ENCODE results near the gene CDC25B. TPM values are rescaled to one million over a fixed set of nuclear protein-coding genes. Genes with fewer than 3 reads are reported as not detected.

The CDC25B gene
- total and polyA plus RNA-seq, 2 of the 13 experiments (the other 11 are each of a cell fraction or from before 2014, with no cell fraction given) = 14.5 to 19.4 TPM

GRCh38 chr20:3768342-3769130 is 27.6 kb upstream of the CDC25B start (continued):
- TF ChIP-seq STAT6 (CRISPR knock-in tag; IDR thresholded peaks at IDR 0.05; ENCODE audit: borderline replicate concordance) (peak; percentile 49; the same call in 1 of the 2 replicates), NR2F6 (IDR thresholded peaks at IDR 0.05) (no peak), NR2F6 (CRISPR knock-in tag; IDR thresholded peaks at IDR 0.05) (peak; percentile 44; the same call in 1 of the 2 replicates), ZNF782 (CRISPR knock-in tag; IDR thresholded peaks at IDR 0.05; ENCODE audit: borderline replicate concordance) (0 out of 2 replicates have a peak, but pooled peaks have one; percentile 24), BCL6 (CRISPR knock-in tag; IDR thresholded peaks at IDR 0.05) (no peak; the same call in 1 of the 2 replicates), THRA (CRISPR knock-in tag; IDR thresholded peaks at IDR 0.05; ENCODE audit: borderline replicate concordance) (peak; percentile 25; the same call in 1 of the 2 replicates), ZNF737 (CRISPR knock-in tag; IDR thresholded peaks at IDR 0.05; ENCODE audit: borderline replicate concordance) (no peak; the same call in 1 of the 2 replicates), U2AF2 (IDR thresholded peaks at IDR 0.05; ENCODE audit: low read depth, low read length) (peak; percentile 97), ZBTB33 (CRISPR knock-in tag; IDR thresholded peaks at IDR 0.05) (peak; percentile 43), FOSL1 (CRISPR knock-in tag; IDR thresholded peaks at IDR 0.05; ENCODE audit: borderline replicate concordance) (peak; percentile 12; the same call in 1 of the 2 replicates), PAX8 (CRISPR knock-in tag; IDR thresholded peaks at IDR 0.05; ENCODE audit: borderline replicate concordance) (peak; percentile 88; the same call in 1 of the 2 replicates), ZNF350 (CRISPR knock-in tag; IDR thresholded peaks at IDR 0.05; ENCODE audit: borderline replicate concordance, low read depth) (no peak; the same call in 1 of the 2 replicates), CBX2 (IDR thresholded peaks at IDR 0.05; ENCODE audit: low read depth, low read length) (no peak), CBX2 (CRISPR knock-in tag; IDR thresholded peaks at IDR 0.05; ENCODE audit: low read depth) (peak; percentile 95; the same call in 1 of the 2 replicates), SMC3 (IDR thresholded peaks at IDR 0.05; ENCODE audit: low read length) (peak; percentile 41; the same call in 1 of the 2 replicates), ATF3 (CRISPR knock-in tag; IDR thresholded peaks at IDR 0.05) (0 out of 2 replicates have a peak, but pooled peaks have one; percentile 19), ZNF773 (CRISPR knock-in tag; IDR thresholded peaks at IDR 0.05; ENCODE audit: borderline replicate concordance) (peak; percentile 12; the same call in 1 of the 2 replicates), ZNF850 (CRISPR knock-in tag; conservative IDR thresholded peaks at IDR 0.05) (0 out of 2 replicates have a peak, but pooled peaks have one; percentile 19), MEIS2 (CRISPR knock-in tag; IDR thresholded peaks at IDR 0.05) (peak; percentile 59), ZNF691 (CRISPR knock-in tag; IDR thresholded peaks at IDR 0.05; ENCODE audit: borderline replicate concordance, low read depth) (peak; percentile 69; the same call in 1 of the 2 replicates)

Measured in HepG2 (cell line).